Esophagus squamous epithelium (tissue), 5 donors: ENCODE measurements around the gene MCM3. TPM values are rescaled to one million over a fixed set of nuclear protein-coding genes. Genes with fewer than 3 reads are reported as not detected.

Experiments used
- DNase-seq: peaks from one replicate; lab custom pipeline; 2025; lab: John Stamatoyannopoulos, UW
- H3K27ac ChIP-seq, 4 donors: fragments of 200-600 bp; sonication (generic); one replicate each; pipeline ENCODE4 v1.5.1; 2016 to 2019; ENCODE audit warnings: mild to moderate bottlenecking in 1 of 4
- H3K27me3 ChIP-seq, 4 donors: fragments of 200-600 bp; sonication (generic); 1 replicate in 3 of 4; 2 replicates in 1 of 4; pipeline versions ENCODE4 v1.5.1 to v1.6.0; 2017 to 2021; ENCODE audit warnings: antibody characterized with exemption in 1 of 4
- H3K36me3 ChIP-seq, 3 donors: fragments of 200-600 bp; sonication (generic); one replicate each; pipeline ENCODE4 v1.5.1; 2016 to 2019
- H3K4me1 ChIP-seq, 3 donors: fragments of 200-600 bp; sonication (generic); one replicate each; pipeline ENCODE4 v1.5.1; 2017 to 2019
- H3K4me3 ChIP-seq, 4 donors: fragments of 200-600 bp; sonication (generic); 1 replicate in 3 of 4; 2 replicates in 1 of 4; pipeline ENCODE4 v1.5.1; 2016 to 2019; ENCODE audit warnings: mild to moderate bottlenecking in 2 of 4, moderate library complexity in 1 of 4
- H3K9me3 ChIP-seq, 3 donors: fragments of 200-600 bp; sonication (generic); one replicate each; pipeline ENCODE4 v1.5.1; 2016 to 2019
- POLR2A ChIP-seq, 4 donors: fragments of 450-650 bp; IDR thresholded peaks; one replicate each; pipeline ENCODE4 v1.6.1; 2017; ENCODE audit warnings: antibody characterized with exemption in 4 of 4, mild to moderate bottlenecking in 4 of 4, moderate library complexity in 3 of 4
- WGBS, 2 donors: methylation state at CpG; one replicate each; pipeline ENCODE4 v1.1.5; 2018; 5-methylcytosine and 5-hydroxymethylcytosine counted together
- intact Hi-C: fragments of 100-400 bp; cut with DNase I; formaldehyde crosslinking; loops from one replicate; pipeline ENCODE4 v1.15.0; 2022
- total RNA-seq, 4 donors: library from RNA; depleted of rRNA; stranded (reverse); fragments of >200 nt; gene quantifications; one replicate each; pipeline ENCODE4 v1.1.0, GENCODE V29; 2016
- TF ChIP-seq, protein P1 (sequence below), 6 experiments: fragments of 450-650 bp in 4 of 6; fragments of 200-600 bp in 2 of 6; sonication (generic) in 2 of 6; IDR thresholded peaks; one replicate each; pipeline ENCODE4 v1.5.1; 2016 to 2019; ENCODE audit warnings: antibody characterized with exemption in 6 of 6, mild to moderate bottlenecking in 4 of 6, moderate library complexity in 4 of 6
- donor health status: DM: yes; HTN: yes; CAD: no.

The MCM3 gene
- total RNA-seq, 4 donors from 2014 or later, result 37.5 to 70.3 (median 47.7) TPM

DNA sequence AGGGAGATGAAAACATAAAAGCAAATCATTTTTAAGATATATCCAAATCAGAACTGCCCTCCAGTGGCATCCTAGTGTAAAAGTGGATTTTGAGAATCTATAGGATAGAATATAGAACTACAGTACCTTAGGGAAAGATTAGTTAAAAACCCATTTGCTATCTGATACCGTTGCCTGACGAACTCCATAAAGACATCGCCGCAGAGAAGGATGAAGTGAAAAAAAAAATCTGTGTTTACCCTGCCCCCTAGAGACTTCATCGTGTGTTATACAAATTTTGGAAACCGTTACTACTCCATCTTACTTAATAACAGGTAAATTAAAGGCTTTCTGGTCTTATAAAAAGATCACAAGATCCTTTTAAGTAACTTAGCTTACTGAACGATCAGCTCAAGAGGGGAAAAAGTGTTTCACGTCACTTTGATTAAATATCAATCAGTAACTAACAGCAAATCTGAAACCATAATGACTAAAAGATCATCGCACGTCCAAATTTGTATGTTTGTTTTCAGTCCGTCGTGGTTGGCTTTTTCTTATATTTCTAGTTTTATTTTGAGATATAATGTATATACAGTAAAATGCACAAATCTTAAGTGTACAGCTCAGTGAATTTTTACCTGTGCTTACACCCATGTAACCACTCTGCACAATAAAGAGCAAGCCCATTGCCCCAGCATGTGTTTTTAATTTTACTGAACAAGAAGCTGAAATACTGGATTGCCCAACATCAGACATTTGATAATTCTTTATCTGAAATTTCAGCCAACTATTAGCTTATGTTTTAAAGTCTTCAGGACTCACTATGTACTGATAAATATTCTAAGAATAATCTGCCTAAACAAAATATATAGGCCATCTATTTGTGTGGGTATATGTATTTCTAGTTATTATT is 881 bp upstream of the MCM3 start:
- TF ChIP-seq, protein P1, sequence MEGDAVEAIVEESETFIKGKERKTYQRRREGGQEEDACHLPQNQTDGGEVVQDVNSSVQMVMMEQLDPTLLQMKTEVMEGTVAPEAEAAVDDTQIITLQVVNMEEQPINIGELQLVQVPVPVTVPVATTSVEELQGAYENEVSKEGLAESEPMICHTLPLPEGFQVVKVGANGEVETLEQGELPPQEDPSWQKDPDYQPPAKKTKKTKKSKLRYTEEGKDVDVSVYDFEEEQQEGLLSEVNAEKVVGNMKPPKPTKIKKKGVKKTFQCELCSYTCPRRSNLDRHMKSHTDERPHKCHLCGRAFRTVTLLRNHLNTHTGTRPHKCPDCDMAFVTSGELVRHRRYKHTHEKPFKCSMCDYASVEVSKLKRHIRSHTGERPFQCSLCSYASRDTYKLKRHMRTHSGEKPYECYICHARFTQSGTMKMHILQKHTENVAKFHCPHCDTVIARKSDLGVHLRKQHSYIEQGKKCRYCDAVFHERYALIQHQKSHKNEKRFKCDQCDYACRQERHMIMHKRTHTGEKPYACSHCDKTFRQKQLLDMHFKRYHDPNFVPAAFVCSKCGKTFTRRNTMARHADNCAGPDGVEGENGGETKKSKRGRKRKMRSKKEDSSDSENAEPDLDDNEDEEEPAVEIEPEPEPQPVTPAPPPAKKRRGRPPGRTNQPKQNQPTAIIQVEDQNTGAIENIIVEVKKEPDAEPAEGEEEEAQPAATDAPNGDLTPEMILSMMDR (IDR thresholded peaks at IDR 0.05), result peak in 1 of 6 experiments; percentile 17
- no peak for TF ChIP-seq POLR2A (IDR thresholded peaks at IDR 0.05)
- 14 to 17% methylated on average over 12 of the region's 12 CpGs for WGBS, 2 donors
- Histone ChIP-seq H3K36me3 (peaks cover 0 to 23% (median 17%) of the 10 kb centered on the region in 3 donors), H3K27me3 (no peaks in the 10 kb centered on the region), H3K4me3 (peak overlapping the region; percentile 61 to 94 (median 84)), H3K4me1 (peaks cover 0 to 33% (median 12%) of the 10 kb centered on the region in 3 donors), H3K27ac (peak overlapping the region in 3 of 4 donors; percentile 36 to 57 (median 44)), H3K9me3 (no peaks in the 10 kb centered on the region)
- intact Hi-C loops, result loop anchor here (10.0 kb wide), 1 partner anchor 119 kb away; no protein-coding TSS in a partner anchor
- no peak for DNase-seq

DNA sequence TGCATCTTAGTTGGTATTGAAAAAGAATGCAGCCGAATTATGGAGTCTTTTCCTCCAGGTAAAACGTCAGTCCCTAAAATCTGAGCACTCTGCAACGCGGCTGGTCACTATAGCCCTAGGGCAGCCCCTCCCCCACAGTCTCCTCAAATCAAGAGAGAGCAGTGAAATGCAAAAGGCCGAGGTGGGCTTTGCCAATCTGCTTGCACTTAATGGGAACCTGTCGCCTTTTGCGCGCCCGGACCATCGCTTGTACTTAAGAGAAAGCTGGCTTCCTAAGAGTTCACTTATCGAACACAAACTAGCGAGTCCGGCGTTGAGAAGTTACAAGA is 447 bp downstream of the MCM3 start:
- H3K27ac ChIP-seq, result peak overlapping the region; percentile 51 to 86 (median 78)
- intact Hi-C loops, result loop anchor here (10.0 kb wide), 1 partner anchor 121 kb away; no protein-coding TSS in a partner anchor
- 0 to 3% methylated on average over 5 to 9 of the region's 14 CpGs for WGBS, 2 donors
- H3K9me3 ChIP-seq, result no peaks in the 10 kb centered on the region
- TF ChIP-seq, protein P1 (IDR thresholded peaks at IDR 0.05), result no peak
- no peak for TF ChIP-seq POLR2A (IDR thresholded peaks at IDR 0.05)
- peak; percentile 20 for DNase-seq
- H3K4me3 ChIP-seq, result peak overlapping the region; percentile 61 to 94 (median 84)
- peaks cover 3 to 36% (median 22%) of the 10 kb centered on the region in 3 donors for H3K36me3 ChIP-seq
- peaks cover 0 to 33% (median 12%) of the 10 kb centered on the region in 3 donors for H3K4me1 ChIP-seq
- no peaks in the 10 kb centered on the region for H3K27me3 ChIP-seq

DNA sequence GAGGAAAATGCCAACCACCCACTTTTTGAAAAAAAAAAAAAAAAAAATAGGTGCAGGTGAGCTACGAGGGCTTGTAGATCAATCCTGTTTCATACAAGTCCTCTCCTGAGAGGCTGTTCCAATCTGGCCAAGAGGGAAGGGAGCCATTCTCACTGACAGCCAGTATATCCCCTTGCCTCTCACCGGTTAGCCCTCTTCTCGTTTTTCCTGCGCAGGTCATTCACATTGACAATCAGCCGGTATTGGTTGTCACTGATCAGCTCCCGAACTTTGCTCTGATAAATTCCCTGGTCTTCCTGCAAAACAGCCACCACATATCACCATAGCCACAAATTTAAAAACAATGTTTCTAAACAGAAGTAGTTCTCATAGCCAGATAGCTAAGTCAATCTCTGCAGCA is 1.4 kb downstream of the MCM3 start:
- H3K27me3 ChIP-seq, result no peaks in the 10 kb centered on the region
- H3K4me3 ChIP-seq, result peak overlapping the region in 1 of 4 donors; percentile 94
- intact Hi-C loops, result loop anchor here (10.0 kb wide), 1 partner anchor 122 kb away; no protein-coding TSS in a partner anchor
- no peak for TF ChIP-seq POLR2A (IDR thresholded peaks at IDR 0.05)
- TF ChIP-seq, protein P1 (IDR thresholded peaks at IDR 0.05), result no peak
- H3K27ac ChIP-seq, result no peak overlapping the region
- DNase-seq, result no peak
- H3K9me3 ChIP-seq, result no peaks in the 10 kb centered on the region
- peaks cover 0 to 33% (median 12%) of the 10 kb centered on the region in 3 donors for H3K4me1 ChIP-seq
- 37 to 40% methylated on average over 6 of the region's 6 CpGs for whole genome bisulfite sequencing, 2 donors
- peaks cover 7 to 46% (median 29%) of the 10 kb centered on the region in 3 donors for H3K36me3 ChIP-seq

DNA sequence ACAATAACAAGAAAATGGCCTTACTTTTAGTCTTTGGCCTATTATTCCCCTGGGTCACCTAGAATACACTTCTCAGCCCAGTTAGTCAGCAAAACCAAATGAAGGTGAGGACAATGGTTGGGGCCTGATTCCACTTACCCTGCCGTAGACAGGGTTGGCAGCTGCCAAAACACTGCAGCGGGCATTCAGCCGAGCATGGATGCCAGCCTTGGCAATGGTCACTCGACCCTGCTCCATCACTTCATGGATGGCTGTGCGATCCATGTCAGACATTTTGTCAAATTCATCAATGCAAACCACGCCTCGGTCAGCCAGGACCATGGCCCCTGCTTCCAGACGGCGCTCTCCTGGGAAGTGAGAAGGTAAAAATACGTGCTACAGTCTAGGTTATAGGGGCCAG is 8.4 kb downstream of the MCM3 start:
- Histone ChIP-seq H3K4me1 (no peaks in the 10 kb centered on the region), H3K27ac (no peak overlapping the region), H3K4me3 (no peak overlapping the region), H3K9me3 (no peaks in the 10 kb centered on the region), H3K36me3 (peaks cover 13 to 100% (median 34%) of the 10 kb centered on the region in 3 donors), H3K27me3 (no peaks in the 10 kb centered on the region)
- WGBS, 2 donors, result 92 to 95% methylated on average over 6 to 10 of the region's 10 CpGs
- TF ChIP-seq, protein P1 (IDR thresholded peaks at IDR 0.05), result no peak
- no peak for TF ChIP-seq POLR2A (IDR thresholded peaks at IDR 0.05)
- intact Hi-C loops, result no loop called here
- DNase-seq, result no peak
